H9 (cell line): ENCODE data around the gene RASA3. TPM values are rescaled to one million over a fixed set of nuclear protein-coding genes. Genes with fewer than 3 reads are reported as not detected.

Source experiments
- DNase-seq: peaks from one replicate; pipeline ENCODE4 v3.0.0-alpha.2; 2017
- H2AFZ ChIP-seq: one replicate; pipeline ENCODE4 v1.6.1; 2013; ENCODE audit warnings: mild to moderate bottlenecking, low read length, control low read depth, moderate library complexity
- H2AK5ac ChIP-seq: 2 replicates; pipeline ENCODE4 v1.6.1; 2013; ENCODE audit warnings: low read length, control low read depth, mixed read lengths; ENCODE audit not compliant: insufficient read length
- H2BK120ac ChIP-seq: one replicate; pipeline ENCODE4 v1.6.1; 2013; ENCODE audit warnings: low read depth, mild to moderate bottlenecking, low read length, control low read depth, inconsistent platforms; ENCODE audit not compliant: poor library complexity, severe bottlenecking
- H2BK12ac ChIP-seq: 2 replicates; pipeline ENCODE4 v1.6.1; 2013; ENCODE audit warnings: low read length, control low read depth, mixed read lengths, low read depth; ENCODE audit not compliant: insufficient read length
- H2BK15ac ChIP-seq: 2 replicates; pipeline ENCODE4 v1.6.1; 2013; ENCODE audit warnings: low read depth, low read length, control low read depth
- H2BK20ac ChIP-seq: one replicate; pipeline ENCODE4 v1.6.1; 2013; ENCODE audit warnings: low read depth, mild to moderate bottlenecking, low read length, control low read depth, inconsistent platforms; ENCODE audit not compliant: poor library complexity, severe bottlenecking
- H2BK5ac ChIP-seq: 2 replicates; pipeline ENCODE4 v1.6.1; 2013; ENCODE audit warnings: low read length, control low read depth, mixed read lengths; ENCODE audit not compliant: insufficient read length
- H3K14ac ChIP-seq: 2 replicates; pipeline ENCODE4 v1.6.1; 2013; ENCODE audit warnings: low read length, control low read depth; ENCODE audit not compliant: insufficient read depth
- H3K18ac ChIP-seq: 2 replicates; pipeline ENCODE4 v1.6.1; 2013; ENCODE audit warnings: low read depth, mild to moderate bottlenecking, mixed read lengths, low read length, control low read depth; ENCODE audit not compliant: insufficient read length
- H3K23ac ChIP-seq: 2 replicates; pipeline ENCODE4 v1.6.1; 2013; ENCODE audit warnings: low read length, control low read depth, mixed read lengths, low read depth; ENCODE audit not compliant: insufficient read length
- H3K23me2 ChIP-seq: 2 replicates; pipeline ENCODE4 v1.6.1; 2013; ENCODE audit warnings: low read depth, mild to moderate bottlenecking, mixed read lengths, low read length, control low read depth; ENCODE audit not compliant: insufficient read length, poor library complexity, severe bottlenecking
- H3K27ac ChIP-seq: 2 replicates; pipeline ENCODE4 v1.5.1; 2013; ENCODE audit warnings: low read length, control low read depth, mixed read lengths, low read depth; ENCODE audit not compliant: insufficient read length
- H3K27me3 ChIP-seq: 2 replicates; pipeline ENCODE4 v1.6.1; 2013; ENCODE audit warnings: low read length, control low read depth, inconsistent platforms; ENCODE audit not compliant: insufficient read depth
- H3K4ac ChIP-seq: 2 replicates; pipeline ENCODE4 v1.6.1; 2013; ENCODE audit warnings: low read depth, mild to moderate bottlenecking, control low read depth, inconsistent platforms, low read length, moderate library complexity
- H3K4me1 ChIP-seq: 2 replicates; pipeline ENCODE4 v1.6.1; 2013; ENCODE audit warnings: low read length, control low read depth, inconsistent platforms; ENCODE audit not compliant: insufficient read depth
- H3K4me2 ChIP-seq: 2 replicates; pipeline ENCODE4 v1.6.1; 2013; ENCODE audit warnings: low read length, control low read depth, mixed read lengths; ENCODE audit not compliant: insufficient read length, insufficient read depth
- H3K56ac ChIP-seq: 2 replicates; pipeline ENCODE4 v1.6.1; 2013; ENCODE audit warnings: low read depth, mild to moderate bottlenecking, mixed read lengths, low read length, control low read depth; ENCODE audit not compliant: insufficient read length
- H3K79me1 ChIP-seq: 2 replicates; pipeline ENCODE4 v1.6.1; 2013; ENCODE audit warnings: low read depth, mild to moderate bottlenecking, moderate library complexity, low read length, control low read depth, inconsistent platforms; ENCODE audit not compliant: insufficient read depth, poor library complexity, severe bottlenecking
- H3K79me2 ChIP-seq: 2 replicates; pipeline ENCODE4 v1.6.1; 2013; ENCODE audit warnings: low read length, control low read depth, inconsistent platforms; ENCODE audit not compliant: insufficient read depth
- H3K9ac ChIP-seq: 2 replicates; pipeline ENCODE4 v1.6.1; 2013; ENCODE audit warnings: low read length, control low read depth, mixed read lengths; ENCODE audit not compliant: insufficient read length; ENCODE audit errors: extremely low read depth
- H3K9me3 ChIP-seq: one replicate; pipeline ENCODE4 v1.6.1; 2013; ENCODE audit warnings: low read depth, low read length, inconsistent platforms; ENCODE audit not compliant: control insufficient read depth
- H3T11ph ChIP-seq: one replicate; pipeline ENCODE4 v1.6.1; 2013; ENCODE audit warnings: mild to moderate bottlenecking, low read length, control low read depth, inconsistent platforms
- H4K20me1 ChIP-seq: one replicate; pipeline ENCODE4 v1.6.1; 2013; ENCODE audit not compliant: control insufficient read depth, insufficient read length, insufficient read depth
- H4K5ac ChIP-seq: 2 replicates; pipeline ENCODE4 v1.6.1; 2013; ENCODE audit warnings: low read depth, mild to moderate bottlenecking, mixed read lengths, low read length, control low read depth; ENCODE audit not compliant: insufficient read length
- H4K8ac ChIP-seq: replicated peaks from 2 replicates; pipeline ENCODE4 v1.6.1; 2013; ENCODE audit warnings: low read length, control low read depth, mixed read lengths, low read depth; ENCODE audit not compliant: insufficient read length
- H4K91ac ChIP-seq: 2 replicates; pipeline ENCODE4 v1.6.1; 2013; ENCODE audit warnings: low read depth, mild to moderate bottlenecking, moderate library complexity, mixed read lengths, low read length, control low read depth; ENCODE audit not compliant: insufficient read length
- H3K27ac Mint-ChIP-seq, 3 experiments: 2 replicates in 2 of 3; 3 replicates in 1 of 3; pipeline ENCODE4 v1.8.0; 2020 to 2021; ENCODE audit warnings: mixed read lengths in 3 of 3, mild to moderate bottlenecking in 1 of 3, moderate library complexity in 1 of 3
- H3K27me3 Mint-ChIP-seq: 2 replicates; pipeline ENCODE4 v1.8.0; 2021; ENCODE audit warnings: low read depth, mild to moderate bottlenecking, moderate library complexity, mixed read lengths
- H3K36me3 Mint-ChIP-seq, 3 experiments: 2 replicates in 2 of 3; 3 replicates in 1 of 3; pipeline ENCODE4 v1.8.0; 2020 to 2021; ENCODE audit warnings: low read depth in 3 of 3, mixed read lengths in 3 of 3; ENCODE audit not compliant: insufficient read depth in 1 of 3
- H3K4me1 Mint-ChIP-seq, 2 experiments: 2 replicates each; pipeline ENCODE4 v1.8.0; 2020; ENCODE audit warnings: mixed read lengths in 2 of 2
- H3K4me3 Mint-ChIP-seq, 2 experiments: 2 replicates in 1 of 2; 3 replicates in 1 of 2; pipeline ENCODE4 v1.8.0; 2020 to 2021; ENCODE audit warnings: mild to moderate bottlenecking in 2 of 2, mixed read lengths in 2 of 2, moderate library complexity in 1 of 2
- H3K9me3 Mint-ChIP-seq, 2 experiments: 2 replicates in 1 of 2; 3 replicates in 1 of 2; pipeline ENCODE4 v1.8.0; 2020; ENCODE audit warnings: mild to moderate bottlenecking in 2 of 2, mixed read lengths in 2 of 2, moderate library complexity in 1 of 2
- WGBS: extraction: QIAGEN DNeasy Blood & Tissue Kit; methylation state at CpG from one replicate; pipeline ENCODE4 v1.1.7; 2013; ENCODE audit warnings: missing lambda C conversion rate, low lambda C conversion rate, mixed read lengths; ENCODE audit not compliant: insufficient read length; ENCODE audit errors: extremely low coverage; 5-methylcytosine and 5-hydroxymethylcytosine counted together
- total RNA-seq: library from RNA; stranded (reverse); gene quantifications from 2 replicates; pipeline ENCODE4 v1.2.1, GENCODE V29; 2021
- TF ChIP-seq, protein P1 (sequence below): fragments of 200-600 bp; sonication (generic); conservative IDR thresholded peaks from 3 replicates; pipeline ENCODE4 v1.8.0; 2021; ENCODE audit warnings: antibody characterized with exemption, mild to moderate bottlenecking

RASA3 gene
- total RNA-seq, 1 experiment from 2014 or later: 12.3 TPM

GRCh38 chr13:114008964-114009589 lies 123.3 kb downstream of the RASA3 start:
- TF ChIP-seq, protein P1, sequence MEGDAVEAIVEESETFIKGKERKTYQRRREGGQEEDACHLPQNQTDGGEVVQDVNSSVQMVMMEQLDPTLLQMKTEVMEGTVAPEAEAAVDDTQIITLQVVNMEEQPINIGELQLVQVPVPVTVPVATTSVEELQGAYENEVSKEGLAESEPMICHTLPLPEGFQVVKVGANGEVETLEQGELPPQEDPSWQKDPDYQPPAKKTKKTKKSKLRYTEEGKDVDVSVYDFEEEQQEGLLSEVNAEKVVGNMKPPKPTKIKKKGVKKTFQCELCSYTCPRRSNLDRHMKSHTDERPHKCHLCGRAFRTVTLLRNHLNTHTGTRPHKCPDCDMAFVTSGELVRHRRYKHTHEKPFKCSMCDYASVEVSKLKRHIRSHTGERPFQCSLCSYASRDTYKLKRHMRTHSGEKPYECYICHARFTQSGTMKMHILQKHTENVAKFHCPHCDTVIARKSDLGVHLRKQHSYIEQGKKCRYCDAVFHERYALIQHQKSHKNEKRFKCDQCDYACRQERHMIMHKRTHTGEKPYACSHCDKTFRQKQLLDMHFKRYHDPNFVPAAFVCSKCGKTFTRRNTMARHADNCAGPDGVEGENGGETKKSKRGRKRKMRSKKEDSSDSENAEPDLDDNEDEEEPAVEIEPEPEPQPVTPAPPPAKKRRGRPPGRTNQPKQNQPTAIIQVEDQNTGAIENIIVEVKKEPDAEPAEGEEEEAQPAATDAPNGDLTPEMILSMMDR: no peak
- Histone ChIP-seq H4K5ac (no peak overlapping the region), H3K9ac (no peak overlapping the region)

More at GRCh38 chr13:114008964-114009589, 123.3 kb downstream of the RASA3 start:
- Histone ChIP-seq H2AFZ (no peak overlapping the region), H2BK15ac (no peak overlapping the region), H3K9me3 (no peaks in the 10 kb centered on the region), H2BK120ac (no peak overlapping the region), H3K4ac (no peak overlapping the region), H2BK5ac (no peak overlapping the region), H2BK20ac (no peak overlapping the region), H3K56ac (no peak overlapping the region), H3K18ac (no peak overlapping the region), H3K27ac (no peak overlapping the region), H4K91ac (no peak overlapping the region), H3K23ac (no peak overlapping the region), H3K23me2 (no peaks in the 10 kb centered on the region), H3K14ac (no peak overlapping the region), H4K20me1 (no peaks in the 10 kb centered on the region), H3K79me2 (no peaks in the 10 kb centered on the region), H3K27me3 (no peaks in the 10 kb centered on the region), H2BK12ac (no peak overlapping the region), H3T11ph (no peak overlapping the region), H4K8ac (no peak overlapping the region), H3K4me1 (no peaks in the 10 kb centered on the region), H3K4me2 (no peak overlapping the region), H3K79me1 (no peaks in the 10 kb centered on the region), H2AK5ac (no peak overlapping the region)
- Mint-ChIP-seq H3K9me3 (no peaks in the 10 kb centered on the region), H3K4me1 (no peaks in the 10 kb centered on the region), H3K27ac (peak overlapping the region in 2 of 3 experiments; percentile 52 to 53; a peak in 2 of 7 replicates), H3K4me3 (no peak overlapping the region), H3K36me3 (peaks cover 8 to 10% (median 10%) of the 10 kb centered on the region in 3 experiments), H3K27me3 (no peaks in the 10 kb centered on the region)
- no peak for DNase-seq
- no CpG with 5 or more reads among the region's 33 CpGs for WGBS
